Astrocyte (in vitro differentiated cells and primary cell): ENCODE results near the gene ANO8. TPM values are rescaled to one million over a fixed set of nuclear protein-coding genes. Genes with fewer than 3 reads are reported as not detected.

Source experiments
- DNase-seq: peaks from one replicate; pipeline ENCODE4 v3.0.0-alpha.2; 2010; ENCODE audit warnings: low read depth
- FAIRE-seq: peaks from 2 replicates; lab custom pipeline; 2011; peaks lifted over from hg19 to GRCh38; lab: Jason Lieb, UNC
- H2AFZ ChIP-seq: 2 replicates; pipeline ENCODE4 v1.6.0; 2012; ENCODE audit warnings: low read depth, low read length, inconsistent platforms
- H3K27ac ChIP-seq: 2 replicates; pipeline ENCODE4 v1.5.1; 2011; ENCODE audit warnings: low read depth, low read length, inconsistent platforms
- H3K27me3 ChIP-seq: 2 replicates; pipeline ENCODE4 v1.6.0; 2011; ENCODE audit warnings: low read length, inconsistent platforms; ENCODE audit not compliant: insufficient read depth
- H3K36me3 ChIP-seq: 2 replicates; pipeline ENCODE4 v1.5.1; 2011; ENCODE audit warnings: low read length, inconsistent platforms; ENCODE audit not compliant: insufficient read depth
- H3K4me1 ChIP-seq: 2 replicates; pipeline ENCODE4 v1.5.1; 2011; ENCODE audit warnings: low read length, inconsistent platforms; ENCODE audit not compliant: insufficient read depth
- H3K4me2 ChIP-seq: 2 replicates; pipeline ENCODE4 v1.6.0; 2012; ENCODE audit warnings: low read length, inconsistent platforms
- H3K4me3 ChIP-seq: 2 replicates; pipeline ENCODE4 v1.5.1; 2011; ENCODE audit warnings: low read depth, mild to moderate bottlenecking, low read length, inconsistent platforms; ENCODE audit not compliant: insufficient read depth
- H3K79me2 ChIP-seq: 2 replicates; pipeline ENCODE4 v1.6.0; 2012; ENCODE audit warnings: mild to moderate bottlenecking, low read length, inconsistent platforms; ENCODE audit not compliant: insufficient read depth
- H3K9ac ChIP-seq: 2 replicates; pipeline ENCODE4 v1.6.0; 2012; ENCODE audit warnings: mild to moderate bottlenecking, low read length, inconsistent platforms
- H3K9me3 ChIP-seq: 2 replicates; pipeline ENCODE4 v1.5.1; 2012; ENCODE audit warnings: low read depth, mild to moderate bottlenecking, low read length, inconsistent platforms; ENCODE audit not compliant: insufficient read depth
- H4K20me1 ChIP-seq: 2 replicates; pipeline ENCODE4 v1.6.0; 2012; ENCODE audit warnings: low read length, inconsistent platforms; ENCODE audit not compliant: insufficient read depth
- H3K27ac Mint-ChIP-seq: one replicate; pipeline ENCODE4 v1.8.0; 2021; ENCODE audit warnings: mild to moderate bottlenecking, mixed read lengths; ENCODE audit not compliant: unreplicated experiment
- H3K27me3 Mint-ChIP-seq: one replicate; pipeline ENCODE4 v1.8.0; 2021; ENCODE audit warnings: low read depth, mixed read lengths; ENCODE audit not compliant: unreplicated experiment
- H3K36me3 Mint-ChIP-seq: one replicate; pipeline ENCODE4 v1.8.0; 2021; ENCODE audit warnings: low read depth, mixed read lengths; ENCODE audit not compliant: unreplicated experiment
- H3K4me1 Mint-ChIP-seq: one replicate; pipeline ENCODE4 v1.8.0; 2021; ENCODE audit warnings: low read depth, mixed read lengths; ENCODE audit not compliant: unreplicated experiment
- H3K4me3 Mint-ChIP-seq: one replicate; pipeline ENCODE4 v1.8.0; 2021; ENCODE audit warnings: mild to moderate bottlenecking, moderate library complexity, mixed read lengths; ENCODE audit not compliant: unreplicated experiment
- H3K9me3 Mint-ChIP-seq: one replicate; pipeline ENCODE4 v1.8.0; 2021; ENCODE audit warnings: mild to moderate bottlenecking, mixed read lengths; ENCODE audit not compliant: unreplicated experiment
- EZH2 ChIP-seq: IDR thresholded peaks from 2 replicates; pipeline ENCODE4 v1.6.1; 2012; ENCODE audit warnings: mild to moderate bottlenecking, low read length, inconsistent platforms; ENCODE audit not compliant: insufficient read depth
- total RNA-seq: library from RNA; stranded (reverse); gene quantifications from 2 replicates; pipeline ENCODE4 v1.2.1, GENCODE V29; 2021
- TF ChIP-seq, protein P1 (sequence below): IDR thresholded peaks from 2 replicates; pipeline ENCODE4 v1.5.1; 2011; ENCODE audit warnings: low read depth, mild to moderate bottlenecking, inconsistent platforms, low read length, moderate library complexity; ENCODE audit not compliant: insufficient read depth

ANO8 gene
- total RNA-seq, 1 donor from 2014 or later = 8.1 TPM

DNA sequence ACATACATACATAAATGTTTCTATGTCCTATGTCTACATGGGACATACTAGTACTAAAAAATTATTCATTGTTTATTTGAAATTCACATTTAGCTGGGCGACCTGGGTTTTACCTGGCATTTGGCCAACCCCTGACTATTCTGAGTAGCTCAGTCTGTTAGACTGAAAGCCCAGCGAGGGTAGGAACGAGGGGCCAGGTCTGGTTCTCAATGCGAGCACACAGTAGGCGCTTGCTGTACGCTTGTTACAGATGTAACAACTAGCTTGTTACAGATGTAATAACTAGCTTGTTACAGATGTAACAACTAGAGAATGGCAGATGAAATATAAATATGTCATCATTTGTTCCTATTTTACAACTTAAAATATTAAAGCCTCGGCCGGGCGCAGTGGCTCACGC is 920 bp upstream of the ANO8 start:
- peaks cover 5% of the 10 kb centered on the region for H3K36me3 Mint-ChIP-seq
- no peak for FAIRE-seq

DNA sequence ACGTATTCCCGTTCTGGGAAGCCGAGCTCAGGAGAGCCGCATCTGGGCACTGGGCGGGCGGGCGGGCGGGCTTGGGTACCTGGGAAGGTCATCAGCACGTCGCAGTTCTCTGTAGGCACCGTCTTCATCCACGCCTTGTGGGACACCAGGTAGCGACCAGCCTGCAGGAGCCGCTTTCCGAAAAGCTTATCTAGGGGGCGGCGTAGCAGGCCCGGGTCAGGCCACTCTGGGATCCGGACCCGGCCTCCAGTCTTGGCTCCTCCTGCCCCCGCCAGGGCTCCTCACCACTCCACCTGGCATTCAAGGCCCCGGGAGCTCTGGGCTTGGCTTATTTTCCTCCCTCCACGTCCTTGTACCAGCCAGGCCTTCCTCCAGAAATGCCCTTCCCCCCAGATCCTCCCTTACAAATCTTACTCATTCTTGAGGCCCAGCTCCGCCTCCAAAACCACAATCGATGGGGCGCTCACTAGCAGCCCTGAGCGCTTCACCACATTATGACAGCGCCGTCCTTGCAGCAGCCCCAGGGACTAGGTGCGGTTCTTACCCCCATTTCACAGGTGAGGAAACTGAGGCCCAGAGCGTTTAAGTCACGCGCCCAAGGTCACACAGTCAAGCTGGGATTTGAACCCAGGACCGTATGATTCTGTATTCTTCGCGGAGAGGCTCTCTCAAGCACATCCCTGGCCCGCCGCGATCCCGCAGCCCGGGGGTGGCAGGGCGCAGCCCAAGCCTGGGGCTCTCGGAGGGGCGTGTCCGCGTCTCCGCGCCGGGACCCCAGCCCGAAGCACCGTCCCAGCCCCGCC is 843 bp downstream of the ANO8 start:
- H3K4me3 Mint-ChIP-seq = peak overlapping the region; percentile 88
- H3K27me3 Mint-ChIP-seq = no peaks in the 10 kb centered on the region
- H3K9me3 Mint-ChIP-seq = no peaks in the 10 kb centered on the region
- peaks cover 3% of the 10 kb centered on the region for H3K4me1 Mint-ChIP-seq
- no peaks in the 10 kb centered on the region for H3K36me3 ChIP-seq
- TF ChIP-seq, protein P1, sequence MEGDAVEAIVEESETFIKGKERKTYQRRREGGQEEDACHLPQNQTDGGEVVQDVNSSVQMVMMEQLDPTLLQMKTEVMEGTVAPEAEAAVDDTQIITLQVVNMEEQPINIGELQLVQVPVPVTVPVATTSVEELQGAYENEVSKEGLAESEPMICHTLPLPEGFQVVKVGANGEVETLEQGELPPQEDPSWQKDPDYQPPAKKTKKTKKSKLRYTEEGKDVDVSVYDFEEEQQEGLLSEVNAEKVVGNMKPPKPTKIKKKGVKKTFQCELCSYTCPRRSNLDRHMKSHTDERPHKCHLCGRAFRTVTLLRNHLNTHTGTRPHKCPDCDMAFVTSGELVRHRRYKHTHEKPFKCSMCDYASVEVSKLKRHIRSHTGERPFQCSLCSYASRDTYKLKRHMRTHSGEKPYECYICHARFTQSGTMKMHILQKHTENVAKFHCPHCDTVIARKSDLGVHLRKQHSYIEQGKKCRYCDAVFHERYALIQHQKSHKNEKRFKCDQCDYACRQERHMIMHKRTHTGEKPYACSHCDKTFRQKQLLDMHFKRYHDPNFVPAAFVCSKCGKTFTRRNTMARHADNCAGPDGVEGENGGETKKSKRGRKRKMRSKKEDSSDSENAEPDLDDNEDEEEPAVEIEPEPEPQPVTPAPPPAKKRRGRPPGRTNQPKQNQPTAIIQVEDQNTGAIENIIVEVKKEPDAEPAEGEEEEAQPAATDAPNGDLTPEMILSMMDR = no peak
- no peak for TF ChIP-seq EZH2
- peaks cover 12% of the 10 kb centered on the region for H3K79me2 ChIP-seq
- peaks cover 19% of the 10 kb centered on the region for H3K4me1 ChIP-seq
- H3K27ac Mint-ChIP-seq = peak overlapping the region; percentile 80
- FAIRE-seq (no peak), DNase-seq (peak; percentile 75)
- peak overlapping the region; percentile 80 for H3K9ac ChIP-seq
- H3K9me3 ChIP-seq = no peaks in the 10 kb centered on the region
- no peaks in the 10 kb centered on the region for H3K27me3 ChIP-seq
- peaks cover 2% of the 10 kb centered on the region for H4K20me1 ChIP-seq
- H2AFZ ChIP-seq = peak overlapping the region; percentile 94
- peaks cover 7% of the 10 kb centered on the region for H3K36me3 Mint-ChIP-seq
- H3K27ac ChIP-seq = peak overlapping the region; percentile 46
- peak overlapping the region; percentile 78 for H3K4me3 ChIP-seq
- peak overlapping the region; percentile 93 for H3K4me2 ChIP-seq

More for the DNA sequence above, 920 bp upstream of the ANO8 start:
- no peaks in the 10 kb centered on the region for H3K27me3 ChIP-seq
- H3K9ac ChIP-seq = no peak overlapping the region
- peak overlapping the region; percentile 94 for H2AFZ ChIP-seq
- H3K4me3 ChIP-seq = no peak overlapping the region
- no peak overlapping the region for H3K4me2 ChIP-seq
- TF ChIP-seq, protein P1 = no peak
- no peak for TF ChIP-seq EZH2
- H3K79me2 ChIP-seq = peaks cover 13% of the 10 kb centered on the region
- no peaks in the 10 kb centered on the region for H3K9me3 Mint-ChIP-seq
- H4K20me1 ChIP-seq = no peaks in the 10 kb centered on the region
- DNase-seq = no peak
- no peaks in the 10 kb centered on the region for H3K36me3 ChIP-seq
- peak overlapping the region; percentile 41 for H3K27ac Mint-ChIP-seq
- no peak overlapping the region for H3K27ac ChIP-seq
- H3K9me3 ChIP-seq = no peaks in the 10 kb centered on the region
- H3K4me1 Mint-ChIP-seq = peaks cover 3% of the 10 kb centered on the region
- H3K27me3 Mint-ChIP-seq = no peaks in the 10 kb centered on the region
- peak overlapping the region; percentile 89 for H3K4me3 Mint-ChIP-seq
- H3K4me1 ChIP-seq = peaks cover 19% of the 10 kb centered on the region
